ENCODE data around the gene STUM. TPM values are rescaled to one million over a fixed set of nuclear protein-coding genes. Genes with fewer than 3 reads are reported as not detected.

Gene STUM
- total and polyA plus RNA-seq, 12 donors, result 0.13 to 0.44 (median 0.24) TPM; not detected in 1

GRCh38 chr1:226651041-226651731 lies 102.6 kb downstream of the STUM start:
- no peak overlapping the region for H3K27ac ChIP-seq
- intact Hi-C loops (cut with DNase I), result loop anchor here in 1 of 2 donors (10.0 kb wide), 1 partner anchor 84 kb away; the partner anchor contains the start of gene ITPKB
- TF ChIP-seq CTCF (IDR thresholded peaks at IDR 0.05), result no peak
- no peak for TF ChIP-seq POLR2A (IDR thresholded peaks at IDR 0.05)
- H3K4me3 ChIP-seq, result no peak overlapping the region
- H3K27me3 ChIP-seq, result no peaks in the 10 kb centered on the region
- no peak for DNase-seq
- WGBS, 4 donors, result 88 to 92% (median 90%) methylated on average over 12 of the region's 12 CpGs
- peaks cover 0 to 10% of the 10 kb centered on the region in 2 donors for H3K4me1 ChIP-seq (replicated peaks in 1 of 2)
- no peaks in the 10 kb centered on the region for H3K9me3 ChIP-seq (replicated peaks in 1 of 3)
- peaks cover 0 to 18% of the 10 kb centered on the region in 2 donors for H3K36me3 ChIP-seq (replicated peaks in 1 of 2)

DNA sequence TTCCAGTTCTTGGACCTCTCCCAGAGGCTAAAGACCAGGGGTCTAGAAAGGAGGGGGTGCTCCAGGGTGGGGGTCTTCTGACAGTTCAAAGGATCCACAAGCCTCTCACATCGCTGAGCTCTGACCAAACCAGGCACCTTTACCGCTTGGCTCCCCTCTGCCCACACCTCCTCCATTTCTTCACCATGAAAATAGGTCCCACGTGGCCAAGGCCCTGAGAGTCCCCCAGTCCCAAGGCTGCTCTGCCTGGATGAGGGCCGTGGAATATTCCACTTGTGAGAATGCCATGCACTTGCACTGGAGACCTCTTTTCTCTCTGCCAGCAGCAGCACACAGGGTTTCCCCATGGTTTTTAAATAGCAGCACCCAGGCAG lies 103.2 kb downstream of the STUM start:
- TF ChIP-seq POLR2A (IDR thresholded peaks at IDR 0.05), result no peak
- TF ChIP-seq CTCF (IDR thresholded peaks at IDR 0.05), result no peak
- WGBS, 4 donors, result 46 to 77% (median 68%) methylated on average over 3 to 4 of the region's 4 CpGs
- intact Hi-C loops (cut with DNase I), result loop anchor here in 1 of 2 donors (10.0 kb wide), 1 partner anchor 83 kb away; the partner anchor contains the start of gene ITPKB
- peaks cover 2 to 14% of the 10 kb centered on the region in 2 donors for H3K4me1 ChIP-seq (replicated peaks in 1 of 2)
- H3K4me3 ChIP-seq, result no peak overlapping the region
- no peaks in the 10 kb centered on the region for H3K9me3 ChIP-seq (replicated peaks in 1 of 3)
- H3K27ac ChIP-seq, result no peak overlapping the region
- peak in 1 of 7 donors; percentile 31 for DNase-seq
- H3K36me3 ChIP-seq (replicated peaks in 1 of 2), result peaks cover 0 to 18% of the 10 kb centered on the region in 2 donors
- no peaks in the 10 kb centered on the region for H3K27me3 ChIP-seq

DNA sequence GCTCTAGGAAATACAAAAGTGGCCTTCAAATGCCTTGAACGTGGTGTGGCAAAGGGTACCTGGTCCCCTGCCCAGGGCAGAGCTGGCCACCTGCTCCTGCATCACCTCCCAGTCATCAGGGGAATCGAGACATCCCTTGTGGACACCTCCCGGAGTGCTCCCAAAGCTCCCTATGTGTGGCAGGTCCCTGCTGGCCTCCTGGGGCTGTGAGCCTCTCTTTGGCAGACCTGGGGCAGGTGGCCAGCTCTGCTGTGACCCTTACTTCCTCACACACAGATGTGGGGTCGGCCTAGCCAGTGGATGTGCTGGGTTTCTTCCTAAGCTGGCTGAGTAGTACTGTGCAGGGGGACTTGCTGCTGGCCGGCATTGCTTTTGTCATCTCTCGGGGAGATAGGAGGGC lies 104.0 kb downstream of the STUM start:
- H3K27ac ChIP-seq, result no peak overlapping the region
- H3K9me3 ChIP-seq (replicated peaks in 1 of 3), result no peaks in the 10 kb centered on the region
- WGBS, 4 donors, result 88 to 97% (median 93%) methylated on average over 3 to 6 of the region's 6 CpGs
- H3K4me3 ChIP-seq, result no peak overlapping the region
- DNase-seq, result no peak
- TF ChIP-seq POLR2A (IDR thresholded peaks at IDR 0.05) (no peak), CTCF (IDR thresholded peaks at IDR 0.05) (no peak)
- H3K27me3 ChIP-seq, result no peaks in the 10 kb centered on the region
- H3K36me3 ChIP-seq (replicated peaks in 1 of 2), result peaks cover 0 to 9% of the 10 kb centered on the region in 2 donors
- H3K4me1 ChIP-seq (replicated peaks in 1 of 2), result peaks cover 8 to 21% of the 10 kb centered on the region in 2 donors
- intact Hi-C loops (cut with DNase I), result loop anchor here in 1 of 2 donors (10.0 kb wide), 1 partner anchor 82 kb away; the partner anchor contains the start of gene ITPKB

DNA sequence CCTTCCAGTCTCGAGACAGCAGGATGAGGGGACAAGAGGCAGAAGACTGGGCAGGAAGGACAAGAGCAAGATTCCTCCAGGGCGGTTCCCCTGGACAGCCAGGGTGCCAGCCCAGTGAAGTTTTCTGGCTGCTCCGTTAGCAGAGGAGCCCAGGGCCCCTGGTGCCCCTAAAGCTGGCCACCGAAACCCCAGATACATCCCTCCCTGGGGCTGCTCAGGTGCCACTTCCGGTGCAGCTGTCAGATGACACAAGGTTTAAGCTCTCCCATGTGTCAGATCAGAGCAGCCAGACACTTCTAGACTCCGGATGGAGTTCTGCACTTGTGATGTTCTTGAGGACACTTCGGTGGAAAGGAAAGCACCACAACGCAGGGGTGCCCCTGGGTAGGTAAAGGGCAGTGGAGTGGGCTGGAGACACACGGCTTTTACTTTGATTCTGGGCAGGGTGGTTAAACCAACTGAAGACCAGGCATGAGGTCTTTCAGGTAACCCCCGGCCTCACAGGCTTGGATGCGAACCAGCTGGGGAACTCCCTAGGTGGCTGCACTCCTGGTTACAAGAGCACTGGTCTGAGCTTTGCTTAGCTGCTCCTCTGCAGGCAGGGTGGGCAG lies 104.9 kb downstream of the STUM start:
- H3K4me3 ChIP-seq, result no peak overlapping the region
- no peaks in the 10 kb centered on the region for H3K9me3 ChIP-seq (replicated peaks in 1 of 3)
- no peak for DNase-seq
- no peaks in the 10 kb centered on the region for H3K27me3 ChIP-seq
- TF ChIP-seq POLR2A (IDR thresholded peaks at IDR 0.05), result no peak
- TF ChIP-seq CTCF (IDR thresholded peaks at IDR 0.05), result no peak
- WGBS, 4 donors, result 77 to 86% (median 83%) methylated on average over 7 to 11 of the region's 11 CpGs
- H3K4me1 ChIP-seq (replicated peaks in 1 of 2), result peaks cover 8 to 21% of the 10 kb centered on the region in 2 donors
- peak overlapping the region in 1 of 5 donors; percentile 71 for H3K27ac ChIP-seq
- intact Hi-C loops (cut with DNase I), result loop anchor here in 1 of 2 donors (10.0 kb wide), 1 partner anchor 81 kb away; the partner anchor contains the start of gene ITPKB
- peaks cover 0 to under 1% of the 10 kb centered on the region in 2 donors for H3K36me3 ChIP-seq (replicated peaks in 1 of 2)

Measured in adrenal gland (tissue), 12 donors.